ENCODE data around the gene METRN. TPM values are rescaled to one million over a fixed set of nuclear protein-coding genes. Genes with fewer than 3 reads are reported as not detected.

METRN gene
- total RNA-seq, 2 experiments from 2014 or later = 2.6 to 3.2 TPM

DNA sequence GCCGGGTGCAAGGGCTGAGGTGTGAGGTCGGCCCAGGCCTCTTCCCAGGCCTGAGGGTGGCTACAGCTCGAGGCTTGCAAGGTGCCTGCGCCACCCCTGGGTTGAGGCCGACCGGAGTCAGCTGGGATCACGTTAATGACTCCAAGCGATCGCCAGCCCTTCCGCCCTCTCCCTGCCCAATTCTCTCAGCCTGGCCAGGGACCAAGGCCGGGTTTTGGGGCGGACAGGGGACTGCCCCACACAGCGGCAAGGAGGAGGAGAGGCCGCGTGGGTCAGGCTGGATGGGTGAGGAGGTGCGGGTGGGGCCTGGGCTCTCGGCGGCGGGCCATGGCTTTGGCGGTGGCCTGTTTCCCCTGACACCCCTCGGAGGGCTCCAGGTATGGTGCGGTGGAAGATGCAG is 21.6 kb upstream of the METRN start:
- TF ChIP-seq, protein P1, sequence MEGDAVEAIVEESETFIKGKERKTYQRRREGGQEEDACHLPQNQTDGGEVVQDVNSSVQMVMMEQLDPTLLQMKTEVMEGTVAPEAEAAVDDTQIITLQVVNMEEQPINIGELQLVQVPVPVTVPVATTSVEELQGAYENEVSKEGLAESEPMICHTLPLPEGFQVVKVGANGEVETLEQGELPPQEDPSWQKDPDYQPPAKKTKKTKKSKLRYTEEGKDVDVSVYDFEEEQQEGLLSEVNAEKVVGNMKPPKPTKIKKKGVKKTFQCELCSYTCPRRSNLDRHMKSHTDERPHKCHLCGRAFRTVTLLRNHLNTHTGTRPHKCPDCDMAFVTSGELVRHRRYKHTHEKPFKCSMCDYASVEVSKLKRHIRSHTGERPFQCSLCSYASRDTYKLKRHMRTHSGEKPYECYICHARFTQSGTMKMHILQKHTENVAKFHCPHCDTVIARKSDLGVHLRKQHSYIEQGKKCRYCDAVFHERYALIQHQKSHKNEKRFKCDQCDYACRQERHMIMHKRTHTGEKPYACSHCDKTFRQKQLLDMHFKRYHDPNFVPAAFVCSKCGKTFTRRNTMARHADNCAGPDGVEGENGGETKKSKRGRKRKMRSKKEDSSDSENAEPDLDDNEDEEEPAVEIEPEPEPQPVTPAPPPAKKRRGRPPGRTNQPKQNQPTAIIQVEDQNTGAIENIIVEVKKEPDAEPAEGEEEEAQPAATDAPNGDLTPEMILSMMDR (IDR thresholded peaks at IDR 0.05) = no peak
- H3K9me3 ChIP-seq (ENCODE audit: control insufficient read depth in 1 of 2, insufficient read depth in 1 of 2, low read length in 2 of 2) = peaks cover 0 to 7% of the 10 kb centered on the region in 2 experiments
- H3K27ac Mint-ChIP-seq = no peak overlapping the region
- H3K27ac ChIP-seq (ENCODE audit: low read depth in 1 of 2, low read length in 2 of 2) = no peak overlapping the region
- ATAC-seq (ENCODE audit: poor library complexity) = no peak
- H3K27me3 ChIP-seq (ENCODE audit: control insufficient read depth in 1 of 2, insufficient read depth in 2 of 2, low read length in 2 of 2) = no peaks in the 10 kb centered on the region
- ChIA-PET CTCF (no interaction called here), POLR2A (interaction anchor here (1.8 to 4.1 kb wide), 3 partner anchors 9 to 28 kb away, joined by 6 to 55 read pairs (median 7); partner anchors contain the start of genes ANTKMT, JMJD8 and STUB1)
- DNase-seq = peak in 1 of 14 experiments; percentile 57
- H3K9me3 Mint-ChIP-seq = no peaks in the 10 kb centered on the region
- H3K4me3 ChIP-seq (ENCODE audit: low read length) = no peak overlapping the region
- intact Hi-C loops (cut with DNase I, micrococcal nuclease) = loop anchor here in 1 of 2 experiments (10.0 kb wide), 2 partner anchors 721 to 1271 kb away; partner anchors contain the start of genes RNF151, RPS2 and UNKL
- H3K36me3 ChIP-seq (ENCODE audit: insufficient read depth, low read length) = no peaks in the 10 kb centered on the region
- peaks cover 5% of the 10 kb centered on the region for H3K36me3 Mint-ChIP-seq (ENCODE audit: low read depth)
- peak overlapping the region; percentile 80 for H3K4me3 Mint-ChIP-seq
- peaks cover 22% of the 10 kb centered on the region for H3K4me1 Mint-ChIP-seq (ENCODE audit: low read depth)
- no peaks in the 10 kb centered on the region for H3K27me3 Mint-ChIP-seq
- H3K4me1 ChIP-seq (ENCODE audit: insufficient read depth, low read length) = peaks cover 58% of the 10 kb centered on the region

DNA sequence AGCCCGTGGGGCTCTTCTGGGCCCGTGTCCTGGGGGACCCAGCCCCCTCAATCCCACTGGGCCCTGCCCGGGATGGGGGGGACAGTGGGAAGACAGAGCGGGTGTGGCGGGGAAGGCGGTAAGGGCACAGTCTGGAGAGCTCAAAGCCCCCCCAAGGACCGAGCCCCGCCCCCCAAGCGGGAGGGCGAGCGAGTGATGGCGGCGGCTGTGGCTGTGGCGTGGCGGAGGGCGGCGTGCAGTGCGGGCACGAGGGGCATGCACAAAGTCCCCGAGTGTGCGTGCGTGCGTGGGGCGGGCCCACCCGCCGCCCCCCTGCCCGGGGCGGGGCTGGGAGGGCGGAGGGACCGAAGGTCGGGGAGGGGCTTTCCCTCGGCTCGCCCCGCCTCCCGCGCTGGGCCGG is 21.2 kb upstream of the METRN start:
- TF ChIP-seq, protein P1 (IDR thresholded peaks at IDR 0.05) = no peak
- intact Hi-C loops (cut with DNase I, micrococcal nuclease) = loop anchor here in 1 of 2 experiments (10.0 kb wide), 2 partner anchors 721 to 1271 kb away; partner anchors contain the start of genes RNF151, RPS2 and UNKL
- H3K36me3 Mint-ChIP-seq (ENCODE audit: low read depth) = peaks cover 5% of the 10 kb centered on the region
- Histone ChIP-seq H3K4me1 (ENCODE audit: insufficient read depth, low read length) (peaks cover 58% of the 10 kb centered on the region), H3K36me3 (ENCODE audit: insufficient read depth, low read length) (no peaks in the 10 kb centered on the region), H3K27ac (ENCODE audit: low read depth in 1 of 2, low read length in 2 of 2) (no peak overlapping the region), H3K4me3 (ENCODE audit: low read length) (no peak overlapping the region), H3K9me3 (ENCODE audit: control insufficient read depth in 1 of 2, insufficient read depth in 1 of 2, low read length in 2 of 2) (peaks cover 0 to 7% of the 10 kb centered on the region in 2 experiments), H3K27me3 (ENCODE audit: control insufficient read depth in 1 of 2, insufficient read depth in 2 of 2, low read length in 2 of 2) (no peaks in the 10 kb centered on the region)
- DNase-seq = peak in 5 of 14 experiments; percentile 35 to 82 (median 49)
- H3K27ac Mint-ChIP-seq = no peak overlapping the region
- ChIA-PET CTCF (no interaction called here), POLR2A (interaction anchor here (1.8 to 4.1 kb wide), 3 partner anchors 10 to 27 kb away, joined by 6 to 55 read pairs (median 7); partner anchors contain the start of genes ANTKMT, JMJD8 and STUB1)
- H3K4me1 Mint-ChIP-seq (ENCODE audit: low read depth) = peaks cover 22% of the 10 kb centered on the region
- peak overlapping the region; percentile 80 for H3K4me3 Mint-ChIP-seq
- no peaks in the 10 kb centered on the region for H3K27me3 Mint-ChIP-seq
- no peaks in the 10 kb centered on the region for H3K9me3 Mint-ChIP-seq
- peak; percentile 28 for ATAC-seq (ENCODE audit: poor library complexity)

DNA sequence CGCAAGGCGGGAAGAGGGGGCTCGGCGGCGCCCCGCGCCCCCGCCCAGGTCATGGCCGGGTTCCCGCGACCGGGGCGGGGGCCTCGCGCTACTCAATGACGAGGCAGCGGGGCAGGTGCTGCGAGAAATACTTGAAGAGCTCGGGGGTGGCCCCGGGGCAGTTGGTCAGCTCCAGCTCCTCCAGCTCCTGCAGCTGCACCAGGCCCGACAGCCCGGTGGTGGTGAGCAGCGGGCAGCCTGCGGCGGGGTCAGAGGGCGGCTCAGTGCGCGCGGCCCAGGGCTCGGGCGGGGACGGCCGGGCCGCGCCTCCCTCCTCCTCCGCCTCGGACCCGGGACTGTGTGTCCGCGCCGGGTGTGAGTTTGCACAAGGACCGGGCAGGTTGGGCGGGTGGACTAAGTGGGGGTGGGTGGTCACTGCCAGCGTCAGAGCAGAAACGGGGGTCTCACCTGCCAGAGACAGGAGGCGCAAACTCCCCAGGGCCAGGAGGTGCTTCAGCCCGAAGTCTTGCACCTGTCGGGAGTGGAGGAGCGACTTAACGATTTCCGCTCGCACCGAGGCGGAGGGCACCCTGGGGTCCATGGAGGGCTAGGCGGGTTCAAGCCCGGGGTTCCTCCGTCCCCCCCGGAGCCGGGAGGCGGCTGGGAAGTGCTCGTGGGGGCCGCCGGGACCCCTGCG is 20.6 kb upstream of the METRN start:
- peak overlapping the region; percentile 70 for H3K4me3 Mint-ChIP-seq
- H3K4me1 Mint-ChIP-seq (ENCODE audit: low read depth) = peaks cover 22% of the 10 kb centered on the region
- H3K27me3 ChIP-seq (ENCODE audit: control insufficient read depth in 1 of 2, insufficient read depth in 2 of 2, low read length in 2 of 2) = no peaks in the 10 kb centered on the region
- H3K27ac ChIP-seq (ENCODE audit: low read depth in 1 of 2, low read length in 2 of 2) = no peak overlapping the region
- H3K36me3 Mint-ChIP-seq (ENCODE audit: low read depth) = peaks cover 5% of the 10 kb centered on the region
- peak overlapping the region; percentile 69 for H3K4me3 ChIP-seq (ENCODE audit: low read length)
- no peak for ATAC-seq (ENCODE audit: poor library complexity)
- peaks cover 58% of the 10 kb centered on the region for H3K4me1 ChIP-seq (ENCODE audit: insufficient read depth, low read length)
- no peaks in the 10 kb centered on the region for H3K27me3 Mint-ChIP-seq
- DNase-seq = peak in 3 of 14 experiments; percentile 32 to 64 (median 54)
- TF ChIP-seq, protein P1 (IDR thresholded peaks at IDR 0.05) = no peak
- intact Hi-C loops (cut with DNase I, micrococcal nuclease) = loop anchor here in 1 of 2 experiments (10.0 kb wide), 2 partner anchors 720 to 1270 kb away; partner anchors contain the start of genes RNF151, RPS2 and UNKL
- ChIA-PET POLR2A (interaction anchor here (0.8 to 4.1 kb wide), 7 partner anchors 10 to 270 kb away, joined by 3 to 55 read pairs (median 12); partner anchors contain the start of genes ANTKMT, JMJD8, METRN and METTL26), CTCF (interaction anchor here (1.7 to 2.0 kb wide), 2 partner anchors 27 to 47 kb away, joined by 6 to 8 read pairs; partner anchors contain the start of genes CIAO3 and RHOT2)
- H3K27ac Mint-ChIP-seq = no peak overlapping the region
- peaks cover 0 to 7% of the 10 kb centered on the region in 2 experiments for H3K9me3 ChIP-seq (ENCODE audit: control insufficient read depth in 1 of 2, insufficient read depth in 1 of 2, low read length in 2 of 2)
- no peaks in the 10 kb centered on the region for H3K9me3 Mint-ChIP-seq
- H3K36me3 ChIP-seq (ENCODE audit: insufficient read depth, low read length) = no peaks in the 10 kb centered on the region
